Endothelial cell of hepatic sinusoid (primary cell): ENCODE measurements around the gene RNMT.

Source experiments
- in situ Hi-C: cut with HindIII; loops from 2 replicates; pipeline ENCODE4 v1.10.0; 2017; ENCODE audit warnings: low sequenced_read_pairs

RNMT gene

GRCh38 chr18:13809531-13810255, 83.2 kb downstream of the RNMT start:
- in situ Hi-C loops, result no loop called here

- in situ Hi-C loops, result no loop called here
These were observed 84.5 kb downstream of the RNMT start for GRCh38 chr18:13810950-13811485.

- in situ Hi-C loops, result no loop called here
These were observed 85.5 kb downstream of the RNMT start for GRCh38 chr18:13811993-13812392.

- in situ Hi-C loops, result no loop called here
These were observed 86.9 kb downstream of the RNMT start for GRCh38 chr18:13813271-13813849.
